ENCODE data around the gene USP31. TPM values are rescaled to one million over a fixed set of nuclear protein-coding genes. Genes with fewer than 3 reads are reported as not detected.
A peak's percentile ranks its signal among the peaks of the same experiment; 100 is the strongest.

USP31 gene
- total and polyA plus RNA-seq, 2 of the 13 experiments (the other 11 are each of a cell fraction or from before 2014, with no cell fraction given) = 22.5 to 23.3 TPM

DNA sequence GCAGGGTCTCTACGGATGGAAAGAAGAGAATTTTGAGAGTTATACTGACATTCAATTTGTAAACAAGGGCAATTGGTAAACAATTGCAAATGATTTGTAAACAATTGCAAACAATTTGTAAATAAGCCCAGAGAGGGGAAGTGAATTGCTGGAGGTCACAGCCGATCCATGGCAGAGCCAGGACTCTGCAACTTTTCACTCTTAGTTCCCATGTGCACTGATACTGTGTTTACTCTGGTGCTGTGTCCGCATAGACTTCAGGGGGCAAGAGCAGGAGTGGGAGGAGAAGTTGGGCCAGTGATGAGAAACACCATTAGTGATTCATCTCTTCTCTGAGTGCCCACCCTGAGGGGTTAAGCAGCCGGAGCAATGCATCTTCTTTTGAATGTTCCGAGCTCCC lies 47.3 kb upstream of the USP31 start:
- in situ Hi-C loops (cut with HindIII; ENCODE audit: extremely low pct_ligation_motif_present, low pct_unique_long_range_greater_than_20kb) = no loop called here
- Histone ChIP-seq H3K4me3 (replicated peaks in 1 of 3; ENCODE audit: insufficient read depth in 1 of 3, low read depth in 2 of 3, low read length in 3 of 3) (no peak overlapping the region), H4K20me1 (ENCODE audit: insufficient read depth, low read length) (no peaks in the 10 kb centered on the region), H3K27me3 (ENCODE audit: control insufficient read depth in 1 of 2, insufficient read depth in 2 of 2, low read length in 2 of 2) (peaks cover 2 to 37% of the 10 kb centered on the region in 2 experiments; a peak in 3 of 5 replicates), H2AFZ (ENCODE audit: low read length) (no peak overlapping the region), H3K9ac (ENCODE audit: insufficient read depth, low read depth, low read length) (no peak overlapping the region), H3K36me3 (replicated peaks in 1 of 2; ENCODE audit: control insufficient read depth in 1 of 2, insufficient read depth in 2 of 2, low read length in 2 of 2) (no peaks in the 10 kb centered on the region), H3K27ac (ENCODE audit: extremely low read length, insufficient read depth, low read length) (no peak overlapping the region), H3K9me3 (ENCODE audit: low read length) (no peaks in the 10 kb centered on the region), H3K79me2 (ENCODE audit: insufficient read depth, low read length) (no peaks in the 10 kb centered on the region), H3K4me2 (ENCODE audit: low read depth, low read length) (no peak overlapping the region), H3K4me1 (ENCODE audit: insufficient read depth, low read length) (no peaks in the 10 kb centered on the region)
- ChIA-PET POLR2A (no interaction called here), CTCF (ENCODE audit: low intra/inter-chr PET ratio, low total read pairs) (no interaction called here)
- no peak for FAIRE-seq
- intact Hi-C loops (cut with micrococcal nuclease; ENCODE audit: unreplicated experiment) = no loop called here
- DNase-seq (ENCODE audit: low spot score) = no peak
- ATAC-seq = peak; percentile 64; the same call in 1 of the 3 replicates
- TF ChIP-seq FOXA1 (IDR thresholded peaks at IDR 0.05) = no peak
- peak; percentile 28; the same call in 1 of the 2 replicates for TF ChIP-seq FOXA1 (CRISPR knock-in tag; IDR thresholded peaks at IDR 0.05)
- no peak for TF ChIP-seq ZKSCAN5 (CRISPR knock-in tag; IDR thresholded peaks at IDR 0.05)
- TF ChIP-seq SETDB1 (CRISPR knock-in tag; IDR thresholded peaks at IDR 0.05; ENCODE audit: borderline replicate concordance) = no peak
- no peak for TF ChIP-seq PHF8 (CRISPR knock-in tag; IDR thresholded peaks at IDR 0.05)
- no peak for TF ChIP-seq ZMYM2 (CRISPR knock-in tag; IDR thresholded peaks at IDR 0.05)
- no peak for TF ChIP-seq ZNF205 (CRISPR knock-in tag; IDR thresholded peaks at IDR 0.05)
- BruUV-seq (replicated peaks) = no TSS peak
- whole genome bisulfite sequencing (ENCODE audit: low lambda C conversion rate) = 6% methylated on average over 5 of the region's 5 CpGs

DNA sequence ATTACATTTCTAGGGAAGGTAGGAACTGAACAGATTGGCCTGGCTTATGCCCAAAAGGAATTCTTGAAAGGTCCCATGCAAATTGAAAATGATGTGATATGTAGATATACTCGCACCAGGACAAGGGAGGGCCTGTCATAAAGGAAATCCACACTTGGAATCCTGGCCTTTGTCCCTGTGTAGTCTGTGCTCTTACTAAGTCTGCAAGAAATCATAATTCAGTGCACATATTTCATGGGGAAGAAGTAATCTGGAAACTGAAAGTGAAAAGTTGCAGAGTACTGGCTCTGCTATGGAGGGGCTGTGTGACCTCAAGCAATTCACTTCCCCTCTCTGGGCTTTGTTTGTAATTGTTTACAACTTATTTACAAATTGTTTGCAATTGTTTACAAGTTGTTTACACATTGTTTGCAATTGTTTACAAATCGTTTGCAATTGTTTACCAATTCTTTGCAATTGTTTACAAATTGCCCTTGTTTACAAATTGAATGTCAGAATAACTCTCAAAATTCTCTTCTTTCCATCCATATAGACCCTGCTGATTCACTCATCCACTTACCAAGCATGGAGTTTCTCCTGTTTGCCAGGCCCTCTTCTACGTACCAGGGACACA lies 46.2 kb upstream of the USP31 start:
- ChIA-PET POLR2A (no interaction called here), CTCF (ENCODE audit: low intra/inter-chr PET ratio, low total read pairs) (no interaction called here)
- no TSS peak for BruUV-seq (replicated peaks)

More for the DNA sequence above, 46.2 kb upstream of the USP31 start:
- no peaks in the 10 kb centered on the region for H3K4me1 ChIP-seq (ENCODE audit: insufficient read depth, low read length)
- no peaks in the 10 kb centered on the region for H4K20me1 ChIP-seq (ENCODE audit: insufficient read depth, low read length)
- H2AFZ ChIP-seq (ENCODE audit: low read length) = no peak overlapping the region
- H3K9ac ChIP-seq (ENCODE audit: insufficient read depth, low read depth, low read length) = no peak overlapping the region
- no peak overlapping the region for H3K4me3 ChIP-seq (replicated peaks in 1 of 3; ENCODE audit: insufficient read depth in 1 of 3, low read depth in 2 of 3, low read length in 3 of 3)
- DNase-seq (ENCODE audit: low spot score) (no peak), FAIRE-seq (no peak), ATAC-seq (no peak)
- H3K27me3 ChIP-seq (ENCODE audit: control insufficient read depth in 1 of 2, insufficient read depth in 2 of 2, low read length in 2 of 2) = peaks cover 2 to 34% of the 10 kb centered on the region in 2 experiments; a peak in 4 of 5 replicates
- intact Hi-C loops (cut with micrococcal nuclease; ENCODE audit: unreplicated experiment) = no loop called here
- H3K36me3 ChIP-seq (replicated peaks in 1 of 2; ENCODE audit: control insufficient read depth in 1 of 2, insufficient read depth in 2 of 2, low read length in 2 of 2) = no peaks in the 10 kb centered on the region
- 40% methylated on average over 3 of the region's 3 CpGs for WGBS (ENCODE audit: low lambda C conversion rate)
- TF ChIP-seq CHD2 (IDR thresholded peaks at IDR 0.05; ENCODE audit: low read depth, low read length) = no peak
- TF ChIP-seq ZNF768 (CRISPR knock-in tag; IDR thresholded peaks at IDR 0.05) = peak; percentile 28; the same call in 1 of the 2 replicates
- TF ChIP-seq RFX1 (IDR thresholded peaks at IDR 0.05) = no peak
- TF ChIP-seq FOXA1 (IDR thresholded peaks at IDR 0.05) = peak; percentile 43; the same call in 1 of the 2 replicates
- TF ChIP-seq FOXA1 (CRISPR knock-in tag; IDR thresholded peaks at IDR 0.05) = no peak
- TF ChIP-seq RAD21 (CRISPR knock-in tag; IDR thresholded peaks at IDR 0.05) = no peak
- peak; percentile 95 for TF ChIP-seq FOXP1 (IDR thresholded peaks at IDR 0.05)
- TF ChIP-seq FOXP1 (CRISPR knock-in tag; IDR thresholded peaks at IDR 0.05) = no peak
- H3K27ac ChIP-seq (ENCODE audit: extremely low read length, insufficient read depth, low read length) = no peak overlapping the region
- H3K4me2 ChIP-seq (ENCODE audit: low read depth, low read length) = no peak overlapping the region
- in situ Hi-C loops (cut with HindIII; ENCODE audit: extremely low pct_ligation_motif_present, low pct_unique_long_range_greater_than_20kb) = no loop called here
- H3K9me3 ChIP-seq (ENCODE audit: low read length) = no peaks in the 10 kb centered on the region
- H3K79me2 ChIP-seq (ENCODE audit: insufficient read depth, low read length) = no peaks in the 10 kb centered on the region

Data from HepG2 (cell line).